Gastroesophageal sphincter (tissue), 4 donors: ENCODE results near the gene PNKD. TPM values are rescaled to one million over a fixed set of nuclear protein-coding genes. Genes with fewer than 3 reads are reported as not detected.

Source experiments
- ATAC-seq: fragments of 150-250 bp; one replicate; pipeline ENCODE4 v1.9.1; 2016; ENCODE audit warnings: mild to moderate bottlenecking, moderate library complexity
- H3K27ac ChIP-seq, 4 donors: fragments of 200-600 bp; sonication (generic) in 3 of 4; 1 replicate in 3 of 4; 2 replicates in 1 of 4; pipeline ENCODE4 v1.5.1; 2016 to 2019
- H3K27me3 ChIP-seq: fragments of 200-600 bp; sonication (generic); one replicate; pipeline ENCODE4 v1.5.1; 2019
- H3K36me3 ChIP-seq, 2 donors: fragments of 200-600 bp; sonication (generic); one replicate each; pipeline ENCODE4 v1.5.1; 2019; ENCODE audit warnings: control low read depth in 1 of 2
- H3K4me1 ChIP-seq, 3 donors: fragments of 200-600 bp; sonication (generic); 1 replicate in 2 of 3; 2 replicates in 1 of 3; pipeline ENCODE4 v1.5.1; 2016 to 2019; ENCODE audit warnings: control low read depth in 2 of 3
- H3K4me3 ChIP-seq, 2 donors: fragments of 200-600 bp; sonication (generic); one replicate each; pipeline ENCODE4 v1.5.1; 2019; ENCODE audit warnings: mild to moderate bottlenecking in 1 of 2, moderate library complexity in 1 of 2
- H3K9me3 ChIP-seq, 3 donors: fragments of 200-600 bp; sonication (generic); one replicate each; pipeline ENCODE4 v1.5.1; 2017 to 2019; ENCODE audit warnings: control low read depth in 2 of 3
- CTCF ChIP-seq, 4 experiments: fragments of 200-600 bp in 2 of 4; fragments of 450-650 bp in 2 of 4; sonication (generic) in 1 of 4; IDR thresholded peaks; one replicate each; pipeline ENCODE4 v1.5.1; 2017 to 2019; ENCODE audit warnings: antibody characterized with exemption in 4 of 4, mild to moderate bottlenecking in 2 of 4, moderate library complexity in 2 of 4
- EP300 ChIP-seq: sonication (generic); formaldehyde crosslinking; IDR thresholded peaks from one replicate; pipeline ENCODE4 v1.6.1; 2017; ENCODE audit warnings: antibody characterized with exemption, mild to moderate bottlenecking
- POLR2A ChIP-seq, 2 donors: fragments of 450-650 bp; IDR thresholded peaks; one replicate each; pipeline ENCODE4 v1.6.1; 2017; ENCODE audit warnings: antibody characterized with exemption in 2 of 2, mild to moderate bottlenecking in 2 of 2, moderate library complexity in 1 of 2
- POLR2AphosphoS5 ChIP-seq: sonication (generic); formaldehyde crosslinking; IDR thresholded peaks from one replicate; pipeline ENCODE4 v1.6.1; 2017; ENCODE audit warnings: antibody characterized with exemption
- WGBS, 2 donors: methylation state at CpG; one replicate each; pipeline ENCODE4 v1.1.5; 2018; ENCODE audit warnings: low coverage in 1 of 2; 5-methylcytosine and 5-hydroxymethylcytosine counted together
- total RNA-seq, 4 donors: library from RNA; depleted of rRNA; stranded (reverse); fragments of >200 nt; gene quantifications; one replicate each; pipeline ENCODE4 v1.1.0, GENCODE V29; 2016

PNKD gene
- total RNA-seq, 4 donors from 2014 or later = 48.6 to 60.2 (median 56.9) TPM

GRCh38 chr2:218347172-218347571, 76.9 kb downstream of the PNKD start:
- H3K4me3 ChIP-seq = no peak overlapping the region
- H3K4me1 ChIP-seq = no peaks in the 10 kb centered on the region
- no peak overlapping the region for H3K27ac ChIP-seq
- H3K36me3 ChIP-seq = no peaks in the 10 kb centered on the region
- no peak for ATAC-seq
- TF ChIP-seq CTCF (IDR thresholded peaks at IDR 0.05) (no peak), EP300 (no peak), POLR2AphosphoS5 (no peak), POLR2A (IDR thresholded peaks at IDR 0.05) (no peak)
- peaks cover 0 to 18% (median 0%) of the 10 kb centered on the region in 3 donors for H3K9me3 ChIP-seq
- H3K27me3 ChIP-seq = no peaks in the 10 kb centered on the region
- 88 to 93% methylated on average over 4 to 5 of the region's 5 CpGs for WGBS, 2 donors

DNA sequence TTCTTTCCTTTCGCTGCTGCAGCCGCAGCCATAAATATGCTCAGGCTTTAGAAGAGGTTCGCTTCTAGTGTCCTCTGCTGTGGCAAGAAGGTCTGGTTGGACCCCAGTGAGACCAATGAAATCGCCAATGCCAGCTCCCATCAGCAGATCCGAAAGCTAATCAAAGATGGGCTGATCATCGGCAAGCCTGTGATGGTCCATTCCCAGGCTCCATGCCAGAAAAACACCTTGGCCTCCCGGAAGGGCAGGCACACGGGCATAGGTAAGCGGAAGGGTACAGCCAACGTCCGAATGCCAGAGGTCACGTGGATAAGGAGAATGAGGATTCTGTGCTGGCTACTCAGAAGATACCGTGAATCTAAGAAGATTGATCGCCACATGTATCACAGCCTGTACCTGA, 83.7 kb downstream of the PNKD start:
- no peak for ATAC-seq
- Histone ChIP-seq H3K9me3 (peaks cover 0 to 19% (median 0%) of the 10 kb centered on the region in 3 donors), H3K4me1 (peaks cover 0 to 8% (median 0%) of the 10 kb centered on the region in 3 donors), H3K27ac (no peak overlapping the region), H3K4me3 (no peak overlapping the region), H3K27me3 (no peaks in the 10 kb centered on the region), H3K36me3 (no peaks in the 10 kb centered on the region)
- TF ChIP-seq POLR2A (IDR thresholded peaks at IDR 0.05) = no peak
- no peak for TF ChIP-seq EP300
- TF ChIP-seq CTCF (IDR thresholded peaks at IDR 0.05) = no peak
- no peak for TF ChIP-seq POLR2AphosphoS5
- WGBS, 2 donors = 90 to 92% methylated on average over 10 to 12 of the region's 14 CpGs

GRCh38 chr2:218354850-218355443, 84.6 kb downstream of the PNKD start:
- Histone ChIP-seq H3K27me3 (no peaks in the 10 kb centered on the region), H3K4me3 (no peak overlapping the region), H3K4me1 (peaks cover 0 to 8% (median 0%) of the 10 kb centered on the region in 3 donors), H3K9me3 (peaks cover 0 to 19% (median 0%) of the 10 kb centered on the region in 3 donors), H3K27ac (no peak overlapping the region), H3K36me3 (no peaks in the 10 kb centered on the region)
- no peak for ATAC-seq
- TF ChIP-seq POLR2AphosphoS5 (no peak), EP300 (no peak), POLR2A (IDR thresholded peaks at IDR 0.05) (no peak), CTCF (IDR thresholded peaks at IDR 0.05) (no peak)
- 69 to 86% methylated on average over 9 to 18 of the region's 20 CpGs for WGBS, 2 donors

- WGBS, 2 donors = 74 to 84% methylated on average over 7 to 11 of the region's 17 CpGs
- ATAC-seq = no peak
- TF ChIP-seq POLR2AphosphoS5 (no peak), EP300 (no peak), CTCF (IDR thresholded peaks at IDR 0.05) (no peak), POLR2A (IDR thresholded peaks at IDR 0.05) (no peak)
- H3K27ac ChIP-seq = no peak overlapping the region
- peaks cover 0 to 8% (median 0%) of the 10 kb centered on the region in 3 donors for H3K4me1 ChIP-seq
- no peaks in the 10 kb centered on the region for H3K36me3 ChIP-seq
- no peak overlapping the region for H3K4me3 ChIP-seq
- no peaks in the 10 kb centered on the region for H3K27me3 ChIP-seq
- no peaks in the 10 kb centered on the region for H3K9me3 ChIP-seq
These were observed 87.2 kb downstream of the PNKD start for GRCh38 chr2:218357236-218358177.
